Trophoblast cell (in vitro differentiated cells and primary cell): Measurements from ENCODE around the gene NOD2.

Source experiments
- DNase-seq, 2 donors: peaks; one replicate each; pipeline ENCODE4 v3.0.0-alpha.2; 2016
- H2AFZ ChIP-seq: 2 replicates; pipeline ENCODE4 v1.6.1; 2013; ENCODE audit warnings: low read length, moderate library complexity, mild to moderate bottlenecking; ENCODE audit not compliant: insufficient read depth, poor library complexity
- H2AK5ac ChIP-seq: 2 replicates; pipeline ENCODE4 v1.6.1; 2013; ENCODE audit warnings: mild to moderate bottlenecking, low read length
- H2BK120ac ChIP-seq: 2 replicates; pipeline ENCODE4 v1.6.1; 2013; ENCODE audit warnings: low read length, mild to moderate bottlenecking, moderate library complexity; ENCODE audit not compliant: insufficient read depth, poor library complexity
- H2BK12ac ChIP-seq: 2 replicates; pipeline ENCODE4 v1.6.1; 2013; ENCODE audit warnings: mild to moderate bottlenecking, low read length, moderate library complexity
- H2BK5ac ChIP-seq: 2 replicates; pipeline ENCODE4 v1.6.1; 2013; ENCODE audit warnings: low read length, low read depth, moderate library complexity, mild to moderate bottlenecking; ENCODE audit not compliant: poor library complexity
- H3K14ac ChIP-seq: 2 replicates; pipeline ENCODE4 v1.6.1; 2013; ENCODE audit warnings: mild to moderate bottlenecking, low read length
- H3K18ac ChIP-seq: 2 replicates; pipeline ENCODE4 v1.6.1; 2013; ENCODE audit warnings: mild to moderate bottlenecking, low read length
- H3K23ac ChIP-seq: 2 replicates; pipeline ENCODE4 v1.6.1; 2013; ENCODE audit warnings: low read length
- H3K27ac ChIP-seq: 2 replicates; pipeline ENCODE4 v1.5.1; 2013; ENCODE audit warnings: low read depth, mild to moderate bottlenecking, inconsistent platforms, low read length, moderate library complexity
- H3K27me3 ChIP-seq: 2 replicates; pipeline ENCODE4 v1.6.1; 2013; ENCODE audit warnings: inconsistent platforms, mild to moderate bottlenecking, low read length, moderate library complexity; ENCODE audit not compliant: insufficient read depth
- H3K36me3 ChIP-seq, 2 experiments: 1 replicate in 1 of 2; 2 replicates in 1 of 2; pipeline ENCODE4 v1.6.1; 2013; ENCODE audit warnings: low read length in 2 of 2, mild to moderate bottlenecking in 2 of 2, moderate library complexity in 1 of 2; ENCODE audit not compliant: insufficient read depth in 2 of 2, control insufficient read depth in 1 of 2
- H3K4ac ChIP-seq: 2 replicates; pipeline ENCODE4 v1.6.1; 2013; ENCODE audit warnings: low read depth, mild to moderate bottlenecking, low read length, moderate library complexity
- H3K4me1 ChIP-seq, 2 experiments: 1 replicate in 1 of 2; 2 replicates in 1 of 2; pipeline ENCODE4 v1.6.1; 2013; ENCODE audit warnings: low read length in 2 of 2, mild to moderate bottlenecking in 2 of 2, moderate library complexity in 1 of 2; ENCODE audit not compliant: insufficient read depth in 2 of 2, control insufficient read depth in 1 of 2
- H3K4me2 ChIP-seq: 2 replicates; pipeline ENCODE4 v1.6.1; 2013; ENCODE audit warnings: inconsistent platforms, mild to moderate bottlenecking, low read length, moderate library complexity
- H3K4me3 ChIP-seq: 2 replicates; pipeline ENCODE4 v1.5.1; 2013; ENCODE audit warnings: mild to moderate bottlenecking, low read depth, low read length, inconsistent platforms
- H3K79me1 ChIP-seq: one replicate; pipeline ENCODE4 v1.6.1; 2013; ENCODE audit warnings: low read length
- H3K79me2 ChIP-seq: 2 replicates; pipeline ENCODE4 v1.6.1; 2013; ENCODE audit warnings: low read length, mild to moderate bottlenecking; ENCODE audit not compliant: control insufficient read depth, insufficient read depth, poor library complexity
- H3K9ac ChIP-seq: 2 replicates; pipeline ENCODE4 v1.6.1; 2013; ENCODE audit warnings: mild to moderate bottlenecking, low read length
- H3K9me3 ChIP-seq: 2 replicates; pipeline ENCODE4 v1.6.1; 2013; ENCODE audit warnings: low read depth, mild to moderate bottlenecking, control low read depth, inconsistent platforms, low read length; ENCODE audit not compliant: insufficient read depth
- H4K12ac ChIP-seq: 2 replicates; pipeline ENCODE4 v1.6.1; 2013; ENCODE audit warnings: low read depth, mild to moderate bottlenecking, low read length, moderate library complexity
- H4K8ac ChIP-seq: 2 replicates; pipeline ENCODE4 v1.6.1; 2013; ENCODE audit warnings: low read depth, mild to moderate bottlenecking, low read length, moderate library complexity
- H4K91ac ChIP-seq: one replicate; pipeline ENCODE4 v1.6.1; 2013; ENCODE audit warnings: low read depth, mild to moderate bottlenecking, low read length, moderate library complexity
- WGBS: extraction: QIAGEN DNeasy Blood & Tissue Kit; methylation state at CpG from one replicate; pipeline ENCODE4 v1.1.7; 2013; ENCODE audit warnings: missing lambda C conversion rate; ENCODE audit not compliant: insufficient read length, insufficient coverage; ENCODE audit errors: extremely low coverage; 5-methylcytosine and 5-hydroxymethylcytosine counted together

The NOD2 gene

DNA sequence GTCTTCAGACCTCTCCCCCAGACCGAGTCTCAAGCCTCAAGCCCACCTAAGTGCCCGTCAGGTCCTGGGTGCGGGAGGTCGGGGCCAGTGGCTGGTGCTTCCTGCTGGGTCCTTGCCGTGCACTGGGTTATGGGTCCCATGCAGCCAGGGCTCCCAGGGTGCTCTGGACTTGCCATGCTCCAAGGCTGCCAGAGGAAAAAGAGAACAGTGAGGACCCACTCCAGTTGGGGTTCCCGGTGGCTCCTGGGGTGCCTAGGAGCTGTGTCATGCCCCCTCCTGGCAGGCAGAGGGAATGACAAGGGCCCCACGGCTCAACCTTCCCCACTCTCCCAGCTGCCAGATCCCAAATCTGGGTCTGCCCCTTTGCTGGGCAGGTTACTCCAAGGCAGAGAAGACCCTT is 16.1 kb upstream of the NOD2 start:
- Histone ChIP-seq H3K18ac (no peak overlapping the region), H3K4ac (no peak overlapping the region), H3K9ac (no peak overlapping the region), H3K79me2 (no peaks in the 10 kb centered on the region), H3K36me3 (no peaks in the 10 kb centered on the region), H3K4me2 (no peak overlapping the region), H2BK5ac (no peak overlapping the region), H4K8ac (no peak overlapping the region), H3K4me1 (peaks cover 5 to 10% of the 10 kb centered on the region in 2 experiments), H3K27ac (no peak overlapping the region), H3K4me3 (no peak overlapping the region), H2AFZ (no peak overlapping the region), H2BK120ac (no peak overlapping the region), H3K9me3 (peaks cover under 1% of the 10 kb centered on the region), H4K91ac (no peak overlapping the region), H2AK5ac (no peak overlapping the region), H3K79me1 (no peaks in the 10 kb centered on the region), H3K27me3 (no peaks in the 10 kb centered on the region), H3K14ac (no peak overlapping the region), H3K23ac (no peak overlapping the region), H2BK12ac (no peak overlapping the region), H4K12ac (no peak overlapping the region)
- WGBS = no CpG with 5 or more reads among the region's 7 CpGs
- no peak for DNase-seq

- H3K27ac ChIP-seq = no peak overlapping the region
Observed at GRCh38 chr16:50678531-50678930, 14.9 kb upstream of the NOD2 start.

DNA sequence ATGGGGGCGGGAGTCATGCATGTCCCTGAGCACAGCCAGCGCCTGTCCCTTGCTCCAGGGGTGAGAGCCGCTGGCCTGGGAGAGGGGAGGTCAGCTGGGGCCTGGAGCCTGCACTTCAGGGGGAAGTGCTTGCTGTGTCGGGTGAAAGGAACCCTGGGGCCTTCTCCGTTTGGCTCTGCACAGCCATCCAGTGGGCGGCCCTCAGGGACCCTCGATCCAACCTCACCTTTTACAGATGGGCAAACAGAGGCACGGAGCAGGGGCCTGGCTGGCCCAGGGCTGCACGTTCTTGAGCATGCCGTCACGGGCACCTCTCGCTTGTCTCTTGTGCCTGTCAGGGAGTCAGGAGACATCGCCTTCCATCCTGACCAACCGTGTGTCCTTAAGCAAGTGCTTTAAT is 14.1 kb upstream of the NOD2 start:
- Histone ChIP-seq H4K91ac (no peak overlapping the region), H2AK5ac (no peak overlapping the region), H3K4me3 (no peak overlapping the region), H2AFZ (no peak overlapping the region), H3K14ac (no peak overlapping the region), H4K12ac (no peak overlapping the region), H3K36me3 (no peaks in the 10 kb centered on the region), H3K23ac (no peak overlapping the region), H4K8ac (no peak overlapping the region), H3K9me3 (no peaks in the 10 kb centered on the region), H3K9ac (no peak overlapping the region), H3K4me1 (peaks cover 5 to 10% of the 10 kb centered on the region in 2 experiments), H3K4ac (no peak overlapping the region), H3K27me3 (no peaks in the 10 kb centered on the region), H2BK5ac (no peak overlapping the region), H3K27ac (no peak overlapping the region), H3K79me2 (no peaks in the 10 kb centered on the region), H2BK120ac (no peak overlapping the region), H2BK12ac (no peak overlapping the region), H3K18ac (no peak overlapping the region), H3K79me1 (no peaks in the 10 kb centered on the region), H3K4me2 (no peak overlapping the region)
- DNase-seq = no peak
- no CpG with 5 or more reads among the region's 14 CpGs for WGBS

More at GRCh38 chr16:50678531-50678930, 14.9 kb upstream of the NOD2 start:
- no peaks in the 10 kb centered on the region for H3K36me3 ChIP-seq
- DNase-seq = no peak
- no peaks in the 10 kb centered on the region for H3K27me3 ChIP-seq
- H2BK5ac ChIP-seq = no peak overlapping the region
- H3K4ac ChIP-seq = no peak overlapping the region
- H3K79me2 ChIP-seq = no peaks in the 10 kb centered on the region
- H2AFZ ChIP-seq = no peak overlapping the region
- H2BK120ac ChIP-seq = no peak overlapping the region
- no peak overlapping the region for H2BK12ac ChIP-seq
- no peak overlapping the region for H3K4me2 ChIP-seq
- no peak overlapping the region for H3K18ac ChIP-seq
- H3K23ac ChIP-seq = no peak overlapping the region
- no peak overlapping the region for H2AK5ac ChIP-seq
- H4K12ac ChIP-seq = no peak overlapping the region
- no peaks in the 10 kb centered on the region for H3K9me3 ChIP-seq
- no CpG with 5 or more reads among the region's 3 CpGs for WGBS
- H3K4me3 ChIP-seq = no peak overlapping the region
- no peak overlapping the region for H3K14ac ChIP-seq
- peaks cover 5 to 10% of the 10 kb centered on the region in 2 experiments for H3K4me1 ChIP-seq
- no peak overlapping the region for H4K91ac ChIP-seq
- no peak overlapping the region for H3K9ac ChIP-seq
- no peaks in the 10 kb centered on the region for H3K79me1 ChIP-seq
- H4K8ac ChIP-seq = no peak overlapping the region

- H2BK5ac ChIP-seq = no peak overlapping the region
- no peak overlapping the region for H3K14ac ChIP-seq
- no peak overlapping the region for H3K4me2 ChIP-seq
- no peak overlapping the region for H4K8ac ChIP-seq
- H2AFZ ChIP-seq = no peak overlapping the region
- H3K9me3 ChIP-seq = no peaks in the 10 kb centered on the region
- H4K12ac ChIP-seq = no peak overlapping the region
- no peak for DNase-seq
- H2BK12ac ChIP-seq = no peak overlapping the region
- no CpG with 5 or more reads among the region's 6 CpGs for WGBS
- peaks cover 5 to 10% of the 10 kb centered on the region in 2 experiments for H3K4me1 ChIP-seq
- no peak overlapping the region for H2BK120ac ChIP-seq
- no peaks in the 10 kb centered on the region for H3K79me2 ChIP-seq
- H2AK5ac ChIP-seq = no peak overlapping the region
- H3K23ac ChIP-seq = no peak overlapping the region
- no peak overlapping the region for H3K9ac ChIP-seq
- H3K4me3 ChIP-seq = no peak overlapping the region
- H3K36me3 ChIP-seq = no peaks in the 10 kb centered on the region
- no peaks in the 10 kb centered on the region for H3K79me1 ChIP-seq
- no peak overlapping the region for H3K27ac ChIP-seq
- H3K18ac ChIP-seq = no peak overlapping the region
- H3K4ac ChIP-seq = no peak overlapping the region
- H4K91ac ChIP-seq = no peak overlapping the region
- no peaks in the 10 kb centered on the region for H3K27me3 ChIP-seq
Observed at GRCh38 chr16:50679676-50680555, 13.5 kb upstream of the NOD2 start.
